ENCODE data around the gene RGS8.

RGS8 gene

GRCh38 chr1:182715531-182715930 lies 31.1 kb upstream of the RGS8 start:
- TF ChIP-seq CTCF (IDR thresholded peaks at IDR 0.05; ENCODE audit: insufficient read depth, low read length, missing control alignments) = no peak
- ChIA-PET POLR2A (no interaction called here), CTCF (no interaction called here)
- H3K4me3 ChIP-seq (ENCODE audit: low read depth, low read length) = no peak overlapping the region
- no peak for DNase-seq (ENCODE audit: low read depth, low spot score)

- DNase-seq (ENCODE audit: low read depth, low spot score) = no peak
- ChIA-PET CTCF (no interaction called here), POLR2A (no interaction called here)
- no peak overlapping the region for H3K4me3 ChIP-seq (ENCODE audit: low read depth, low read length)
- no peak for TF ChIP-seq CTCF (IDR thresholded peaks at IDR 0.05; ENCODE audit: insufficient read depth, low read length, missing control alignments)
Measured at GRCh38 chr1:182714546-182714945, 30.2 kb upstream of the RGS8 start.

- no peak overlapping the region for H3K4me3 ChIP-seq (ENCODE audit: low read depth, low read length)
- ChIA-PET POLR2A (no interaction called here), CTCF (no interaction called here)
- TF ChIP-seq CTCF (IDR thresholded peaks at IDR 0.05; ENCODE audit: insufficient read depth, low read length, missing control alignments) = no peak
- no peak for DNase-seq (ENCODE audit: low read depth, low spot score)
Measured at GRCh38 chr1:182713939-182714338, 29.6 kb upstream of the RGS8 start.

- ChIA-PET POLR2A (no interaction called here), CTCF (no interaction called here)
Measured at GRCh38 chr1:182713492-182713891, 29.1 kb upstream of the RGS8 start.

GRCh38 chr1:182709855-182710254 lies 25.5 kb upstream of the RGS8 start:
- no peak for TF ChIP-seq CTCF (IDR thresholded peaks at IDR 0.05; ENCODE audit: insufficient read depth, low read length, missing control alignments)
- ChIA-PET POLR2A (no interaction called here), CTCF (no interaction called here)
- H3K4me3 ChIP-seq (ENCODE audit: low read depth, low read length) = no peak overlapping the region
- DNase-seq (ENCODE audit: low read depth, low spot score) = no peak

More at GRCh38 chr1:182713492-182713891, 29.1 kb upstream of the RGS8 start:
- no peak for TF ChIP-seq CTCF (IDR thresholded peaks at IDR 0.05; ENCODE audit: insufficient read depth, low read length, missing control alignments)
- H3K4me3 ChIP-seq (ENCODE audit: low read depth, low read length) = no peak overlapping the region
- DNase-seq (ENCODE audit: low read depth, low spot score) = no peak

GRCh38 chr1:182709225-182709764 lies 24.9 kb upstream of the RGS8 start:
- DNase-seq (ENCODE audit: low read depth, low spot score) = no peak
- CTCF ChIA-PET = no interaction called here
- H3K4me3 ChIP-seq (ENCODE audit: low read depth, low read length) = no peak overlapping the region
- no peak for TF ChIP-seq CTCF (IDR thresholded peaks at IDR 0.05; ENCODE audit: insufficient read depth, low read length, missing control alignments)
- POLR2A ChIA-PET = no interaction called here
